Sigmoid colon (tissue), 7 donors: ENCODE measurements around the gene BTBD9. TPM values are rescaled to one million over a fixed set of nuclear protein-coding genes. Genes with fewer than 3 reads are reported as not detected.

Experiments used
- DNase-seq: peaks from one replicate; pipeline ENCODE4 v3.0.0-alpha.2; 2019
- H3K27ac ChIP-seq, 4 donors: fragments of 200-600 bp; sonication (generic); one replicate each; pipeline ENCODE4 v1.5.1; 2016 to 2019; ENCODE audit warnings: mild to moderate bottlenecking in 1 of 4
- H3K27me3 ChIP-seq, 3 donors: fragments of 200-600 bp; sonication (generic); one replicate each; pipeline ENCODE4 v1.5.1; 2019; ENCODE audit warnings: mild to moderate bottlenecking in 1 of 3
- H3K36me3 ChIP-seq, 4 donors: fragments of 200-600 bp; sonication (generic); one replicate each; pipeline ENCODE4 v1.5.1; 2016 to 2019
- H3K4me1 ChIP-seq, 4 donors: fragments of 200-600 bp; sonication (generic); one replicate each; pipeline ENCODE4 v1.5.1; 2017 to 2019
- H3K4me3 ChIP-seq, 4 donors: fragments of 200-600 bp; sonication (generic); one replicate each; pipeline ENCODE4 v1.5.1; 2017 to 2019; ENCODE audit warnings: mild to moderate bottlenecking in 2 of 4, moderate library complexity in 1 of 4
- H3K9me3 ChIP-seq, 4 donors: fragments of 200-600 bp in 3 of 4; sonication (generic) in 3 of 4; one replicate each; pipeline versions ENCODE4 v1.5.1 to v1.6.1; 2013 to 2019
- EP300 ChIP-seq, 4 donors: sonication (generic); formaldehyde crosslinking; IDR thresholded peaks; one replicate each; pipeline ENCODE4 v1.6.1; 2017; ENCODE audit warnings: antibody characterized with exemption in 4 of 4
- POLR2A ChIP-seq, 2 donors: fragments of 450-650 bp; IDR thresholded peaks; one replicate each; pipeline ENCODE4 v1.6.1; 2016; ENCODE audit warnings: antibody characterized with exemption in 2 of 2, mild to moderate bottlenecking in 2 of 2, moderate library complexity in 2 of 2
- POLR2AphosphoS5 ChIP-seq, 4 donors: sonication (generic); formaldehyde crosslinking; IDR thresholded peaks; one replicate each; pipeline ENCODE4 v1.6.1; 2017; ENCODE audit warnings: antibody characterized with exemption in 4 of 4
- WGBS, 2 donors: extraction: QIAGEN DNeasy Blood & Tissue Kit; methylation state at CpG; one replicate each; pipeline ENCODE4 v1.1.7; 2013; 5-methylcytosine and 5-hydroxymethylcytosine counted together
- intact Hi-C: fragments of 100-400 bp; cut with DNase I; formaldehyde crosslinking; loops from one replicate; pipeline ENCODE4 v1.15.1; 2023
- polyA plus RNA-seq, 3 donors: library from polyadenylated mRNA; stranded (reverse); fragments of 200-250 nt; gene quantifications; one replicate each; pipeline ENCODE4 v1.2.3, GENCODE V29; 2013
- total RNA-seq, 4 donors: library from RNA; depleted of rRNA; stranded (reverse); fragments of >200 nt; gene quantifications; one replicate each; pipeline ENCODE4 v1.1.0, GENCODE V29; 2016
- TF ChIP-seq, protein P1 (sequence below), 4 experiments: fragments of 450-650 bp in 3 of 4; fragments of 200-600 bp in 1 of 4; IDR thresholded peaks; one replicate each; pipeline ENCODE4 v1.5.1; 2016 to 2019; ENCODE audit warnings: antibody characterized with exemption in 4 of 4, mild to moderate bottlenecking in 3 of 4, moderate library complexity in 2 of 4
- donor health status: healthy with polysubstance abuse.
- donor health status: Bipolar disorder and iron deficiency.
- donor health status: healthy.

BTBD9 gene
- total and polyA plus RNA-seq, 7 donors, result 3.6 to 20.8 (median 10.5) TPM

DNA sequence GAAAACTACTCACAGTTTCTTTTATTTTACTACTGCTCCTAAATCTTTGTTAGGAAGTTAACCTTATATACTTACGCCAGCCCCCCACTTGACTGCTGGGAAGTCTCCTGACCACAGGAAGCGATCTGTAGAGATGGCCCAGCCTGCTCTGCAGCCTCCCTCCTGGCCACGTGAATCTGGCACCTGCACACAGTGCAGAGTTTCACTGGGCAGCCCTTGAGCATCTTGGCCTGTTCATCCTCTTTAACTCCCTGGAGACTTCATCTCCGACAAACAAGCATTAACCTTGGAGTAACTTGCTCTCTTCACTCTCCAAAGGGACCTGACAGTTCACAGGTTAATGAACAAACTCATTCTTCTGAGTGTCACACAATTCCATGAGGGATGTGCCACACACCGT lies 294.1 kb downstream of the BTBD9 start:
- H3K27ac ChIP-seq, result no peak overlapping the region
- H3K27me3 ChIP-seq, result no peaks in the 10 kb centered on the region
- no peak for DNase-seq
- 82 to 90% methylated on average over 5 of the region's 5 CpGs for WGBS, 2 donors
- H3K36me3 ChIP-seq, result no peaks in the 10 kb centered on the region
- H3K9me3 ChIP-seq, result no peaks in the 10 kb centered on the region
- TF ChIP-seq POLR2AphosphoS5 (IDR thresholded peaks at IDR 0.05) (no peak), EP300 (IDR thresholded peaks at IDR 0.05) (no peak), POLR2A (IDR thresholded peaks at IDR 0.05) (no peak)
- TF ChIP-seq, protein P1, sequence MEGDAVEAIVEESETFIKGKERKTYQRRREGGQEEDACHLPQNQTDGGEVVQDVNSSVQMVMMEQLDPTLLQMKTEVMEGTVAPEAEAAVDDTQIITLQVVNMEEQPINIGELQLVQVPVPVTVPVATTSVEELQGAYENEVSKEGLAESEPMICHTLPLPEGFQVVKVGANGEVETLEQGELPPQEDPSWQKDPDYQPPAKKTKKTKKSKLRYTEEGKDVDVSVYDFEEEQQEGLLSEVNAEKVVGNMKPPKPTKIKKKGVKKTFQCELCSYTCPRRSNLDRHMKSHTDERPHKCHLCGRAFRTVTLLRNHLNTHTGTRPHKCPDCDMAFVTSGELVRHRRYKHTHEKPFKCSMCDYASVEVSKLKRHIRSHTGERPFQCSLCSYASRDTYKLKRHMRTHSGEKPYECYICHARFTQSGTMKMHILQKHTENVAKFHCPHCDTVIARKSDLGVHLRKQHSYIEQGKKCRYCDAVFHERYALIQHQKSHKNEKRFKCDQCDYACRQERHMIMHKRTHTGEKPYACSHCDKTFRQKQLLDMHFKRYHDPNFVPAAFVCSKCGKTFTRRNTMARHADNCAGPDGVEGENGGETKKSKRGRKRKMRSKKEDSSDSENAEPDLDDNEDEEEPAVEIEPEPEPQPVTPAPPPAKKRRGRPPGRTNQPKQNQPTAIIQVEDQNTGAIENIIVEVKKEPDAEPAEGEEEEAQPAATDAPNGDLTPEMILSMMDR (IDR thresholded peaks at IDR 0.05), result no peak
- H3K4me3 ChIP-seq, result no peak overlapping the region
- peaks cover 0 to 14% (median 8%) of the 10 kb centered on the region in 4 donors for H3K4me1 ChIP-seq
- intact Hi-C loops, result no loop called here

GRCh38 chr6:38341496-38341895 lies 298.2 kb downstream of the BTBD9 start:
- intact Hi-C loops, result no loop called here
- Histone ChIP-seq H3K4me1 (peaks cover 0 to 19% (median 9%) of the 10 kb centered on the region in 4 donors), H3K36me3 (no peaks in the 10 kb centered on the region), H3K9me3 (no peaks in the 10 kb centered on the region), H3K27ac (no peak overlapping the region), H3K27me3 (no peaks in the 10 kb centered on the region), H3K4me3 (no peak overlapping the region)
- WGBS, 2 donors, result 98 to 99% methylated on average over 1 of the region's 1 CpG
- DNase-seq, result no peak
- TF ChIP-seq, protein P1 (IDR thresholded peaks at IDR 0.05), result no peak
- no peak for TF ChIP-seq EP300 (IDR thresholded peaks at IDR 0.05)
- TF ChIP-seq POLR2A (IDR thresholded peaks at IDR 0.05), result no peak
- TF ChIP-seq POLR2AphosphoS5 (IDR thresholded peaks at IDR 0.05), result no peak

DNA sequence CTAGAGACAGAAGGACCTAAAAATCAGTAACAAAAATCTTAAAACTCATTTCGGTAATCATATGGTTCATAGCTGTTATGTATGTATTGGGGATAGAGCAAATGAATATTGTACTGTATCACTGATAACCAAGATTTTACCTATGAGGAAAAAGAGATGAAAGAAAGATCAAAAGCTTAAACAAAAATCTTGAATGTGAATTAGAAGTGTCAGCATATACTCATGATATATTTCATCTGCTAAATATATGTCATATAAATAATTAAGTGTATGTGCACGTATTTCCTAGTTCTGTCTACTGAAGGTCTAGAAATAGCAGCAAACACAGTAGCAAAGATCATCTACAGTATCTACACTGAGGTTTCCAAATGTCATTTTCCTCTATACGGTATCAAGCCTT lies 299.8 kb downstream of the BTBD9 start:
- Histone ChIP-seq H3K4me1 (peaks cover 0 to 21% (median 10%) of the 10 kb centered on the region in 4 donors), H3K9me3 (no peaks in the 10 kb centered on the region), H3K36me3 (no peaks in the 10 kb centered on the region), H3K4me3 (no peak overlapping the region), H3K27ac (no peak overlapping the region), H3K27me3 (no peaks in the 10 kb centered on the region)
- 92 to 97% methylated on average over 3 of the region's 3 CpGs for WGBS, 2 donors
- no peak for TF ChIP-seq EP300 (IDR thresholded peaks at IDR 0.05)
- TF ChIP-seq POLR2AphosphoS5 (IDR thresholded peaks at IDR 0.05), result no peak
- TF ChIP-seq POLR2A (IDR thresholded peaks at IDR 0.05), result no peak
- TF ChIP-seq, protein P1 (IDR thresholded peaks at IDR 0.05), result no peak
- no peak for DNase-seq
- intact Hi-C loops, result no loop called here

DNA sequence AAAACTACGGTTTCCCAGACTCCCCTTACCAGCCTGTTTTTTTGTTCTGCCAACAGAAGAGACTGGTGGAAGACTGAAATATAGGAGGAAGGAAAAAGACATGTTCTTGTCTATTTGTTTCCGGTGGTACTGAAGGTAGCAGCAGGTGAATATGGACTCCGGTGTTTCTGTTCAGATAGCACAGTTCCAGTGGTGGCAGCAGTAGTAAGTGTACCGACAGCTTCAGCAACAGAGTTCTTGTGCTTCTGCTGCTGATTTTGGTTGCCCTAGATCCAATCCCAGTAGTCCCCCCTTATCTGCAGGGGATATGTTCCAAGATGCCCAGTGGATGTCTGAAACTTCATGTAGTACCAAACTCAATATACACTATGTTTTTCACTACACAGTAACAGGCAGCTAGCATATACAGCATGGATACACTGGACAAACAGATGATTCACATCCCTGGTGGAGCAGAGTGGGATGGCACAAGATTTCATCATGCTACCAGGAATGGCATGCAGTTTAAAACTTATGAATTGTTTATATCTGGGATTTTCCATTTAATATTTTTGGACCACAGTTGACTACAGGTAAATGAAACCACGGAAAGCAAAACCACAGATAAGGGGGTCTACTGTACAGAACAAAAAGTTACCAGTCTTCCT lies 301.8 kb downstream of the BTBD9 start:
- no peak for TF ChIP-seq POLR2A (IDR thresholded peaks at IDR 0.05)
- TF ChIP-seq, protein P1 (IDR thresholded peaks at IDR 0.05), result peak in 1 of 4 experiments; percentile 22
- no peak for DNase-seq
- Histone ChIP-seq H3K4me1 (peaks cover 0 to 21% (median 10%) of the 10 kb centered on the region in 4 donors), H3K27me3 (no peaks in the 10 kb centered on the region), H3K4me3 (no peak overlapping the region), H3K9me3 (peaks cover 0 to 7% (median 0%) of the 10 kb centered on the region in 4 donors), H3K27ac (no peak overlapping the region), H3K36me3 (no peaks in the 10 kb centered on the region)
- intact Hi-C loops, result no loop called here
- WGBS, 2 donors, result 93 to 97% methylated on average over 5 of the region's 5 CpGs

DNA sequence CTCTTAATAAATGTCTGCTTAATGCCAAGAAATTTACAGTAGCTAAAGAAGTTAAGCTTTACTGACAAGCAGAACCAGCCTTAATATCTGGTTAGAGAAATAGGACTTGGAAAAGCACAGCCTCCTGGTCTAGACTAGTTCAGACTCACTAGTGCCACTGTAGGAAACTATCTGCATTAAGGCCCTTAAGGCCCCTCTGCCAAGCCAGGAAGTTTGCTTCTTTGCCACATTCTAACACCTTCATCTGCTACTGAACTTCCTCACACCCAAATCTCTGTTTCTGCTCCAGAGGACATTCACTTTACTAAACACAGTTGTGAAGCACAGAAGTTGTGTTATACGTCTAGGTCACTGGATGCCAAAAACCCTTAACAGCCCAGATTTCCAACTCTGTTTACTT lies 302.8 kb downstream of the BTBD9 start:
- no peaks in the 10 kb centered on the region for H3K27me3 ChIP-seq
- WGBS, 2 donors, result 83 to 88% methylated on average over 1 of the region's 1 CpG
- TF ChIP-seq, protein P1 (IDR thresholded peaks at IDR 0.05), result no peak
- TF ChIP-seq EP300 (IDR thresholded peaks at IDR 0.05), result no peak
- no peak for TF ChIP-seq POLR2A (IDR thresholded peaks at IDR 0.05)
- TF ChIP-seq POLR2AphosphoS5 (IDR thresholded peaks at IDR 0.05), result no peak
- H3K9me3 ChIP-seq, result peaks cover 0 to 7% (median 0%) of the 10 kb centered on the region in 4 donors
- no peak for DNase-seq
- no peak overlapping the region for H3K27ac ChIP-seq
- no peaks in the 10 kb centered on the region for H3K36me3 ChIP-seq
- H3K4me3 ChIP-seq, result no peak overlapping the region
- intact Hi-C loops, result no loop called here
- H3K4me1 ChIP-seq, result peaks cover 0 to 21% (median 10%) of the 10 kb centered on the region in 4 donors
